ENCODE measurements around the gene SFXN5. TPM values are rescaled to one million over a fixed set of nuclear protein-coding genes. Genes with fewer than 3 reads are reported as not detected.

SFXN5 gene
- total RNA-seq, 6 experiments from 2014 or later: 33.1 to 73.4 (median 56.6) TPM

DNA sequence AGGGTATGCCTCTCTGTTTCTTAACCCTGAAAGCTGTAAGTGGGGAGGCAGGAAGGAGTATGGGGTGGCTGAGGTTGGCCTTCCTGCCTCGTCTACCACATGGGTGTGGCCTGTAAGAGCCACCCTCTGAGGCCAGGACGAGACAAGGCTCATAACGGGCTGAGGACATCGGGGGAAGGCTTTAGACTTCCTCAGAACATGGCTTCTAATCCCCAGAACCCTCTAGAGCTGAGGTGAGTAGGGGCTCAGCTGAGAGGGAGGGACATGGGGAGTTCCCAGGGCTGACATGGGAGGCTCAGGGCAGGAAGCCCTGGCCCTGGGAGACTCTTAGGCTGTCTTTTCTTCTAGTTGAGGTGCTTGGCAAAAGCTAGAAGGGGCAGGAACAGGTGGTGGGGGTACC, 117.5 kb downstream of the SFXN5 start:
- no peaks in the 10 kb centered on the region for H3K4me1 ChIP-seq
- WGBS (ENCODE audit: insufficient coverage, low coverage, low lambda C conversion rate, missing lambda C conversion rate): 76% methylated on average over 2 of the region's 4 CpGs
- peaks cover 0 to 12% (median 4%) of the 10 kb centered on the region in 4 donors for H3K36me3 ChIP-seq
- no peak overlapping the region for H3K27ac ChIP-seq
- intact Hi-C loops (cut with DNase I): no loop called here
- DNase-seq (no peak), ATAC-seq (no peak)
- TF ChIP-seq, protein P1, sequence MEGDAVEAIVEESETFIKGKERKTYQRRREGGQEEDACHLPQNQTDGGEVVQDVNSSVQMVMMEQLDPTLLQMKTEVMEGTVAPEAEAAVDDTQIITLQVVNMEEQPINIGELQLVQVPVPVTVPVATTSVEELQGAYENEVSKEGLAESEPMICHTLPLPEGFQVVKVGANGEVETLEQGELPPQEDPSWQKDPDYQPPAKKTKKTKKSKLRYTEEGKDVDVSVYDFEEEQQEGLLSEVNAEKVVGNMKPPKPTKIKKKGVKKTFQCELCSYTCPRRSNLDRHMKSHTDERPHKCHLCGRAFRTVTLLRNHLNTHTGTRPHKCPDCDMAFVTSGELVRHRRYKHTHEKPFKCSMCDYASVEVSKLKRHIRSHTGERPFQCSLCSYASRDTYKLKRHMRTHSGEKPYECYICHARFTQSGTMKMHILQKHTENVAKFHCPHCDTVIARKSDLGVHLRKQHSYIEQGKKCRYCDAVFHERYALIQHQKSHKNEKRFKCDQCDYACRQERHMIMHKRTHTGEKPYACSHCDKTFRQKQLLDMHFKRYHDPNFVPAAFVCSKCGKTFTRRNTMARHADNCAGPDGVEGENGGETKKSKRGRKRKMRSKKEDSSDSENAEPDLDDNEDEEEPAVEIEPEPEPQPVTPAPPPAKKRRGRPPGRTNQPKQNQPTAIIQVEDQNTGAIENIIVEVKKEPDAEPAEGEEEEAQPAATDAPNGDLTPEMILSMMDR (IDR thresholded peaks at IDR 0.05): no peak
- no peak for TF ChIP-seq POLR2A (IDR thresholded peaks at IDR 0.05)
- no peaks in the 10 kb centered on the region for H3K27me3 ChIP-seq
- H3K4me3 ChIP-seq: no peak overlapping the region
- H3K9me3 ChIP-seq: no peaks in the 10 kb centered on the region

DNA sequence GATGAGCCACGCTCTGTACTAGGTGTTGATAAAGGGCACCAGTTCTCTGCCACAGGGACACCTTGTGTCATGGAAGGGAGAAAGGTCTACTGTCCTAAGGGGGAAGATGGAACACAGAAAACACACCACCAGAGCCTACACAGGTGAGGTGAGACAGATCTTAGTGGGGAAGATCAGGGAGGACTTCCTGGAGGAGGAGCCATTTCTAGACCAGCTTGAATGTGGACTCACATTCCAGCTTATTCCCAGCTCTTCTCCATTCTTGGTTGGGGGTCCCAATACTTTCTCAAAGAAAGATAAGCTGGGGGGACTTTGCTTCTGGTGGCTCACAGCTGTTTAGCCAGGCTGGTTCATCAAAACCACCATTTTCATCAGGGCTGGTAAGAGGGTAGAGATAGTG, 118.0 kb downstream of the SFXN5 start:
- WGBS (ENCODE audit: insufficient coverage, low coverage, low lambda C conversion rate, missing lambda C conversion rate): 100% methylated on average over 1 of the region's 1 CpG
- TF ChIP-seq POLR2A (IDR thresholded peaks at IDR 0.05): no peak
- TF ChIP-seq, protein P1 (IDR thresholded peaks at IDR 0.05): no peak

DNA sequence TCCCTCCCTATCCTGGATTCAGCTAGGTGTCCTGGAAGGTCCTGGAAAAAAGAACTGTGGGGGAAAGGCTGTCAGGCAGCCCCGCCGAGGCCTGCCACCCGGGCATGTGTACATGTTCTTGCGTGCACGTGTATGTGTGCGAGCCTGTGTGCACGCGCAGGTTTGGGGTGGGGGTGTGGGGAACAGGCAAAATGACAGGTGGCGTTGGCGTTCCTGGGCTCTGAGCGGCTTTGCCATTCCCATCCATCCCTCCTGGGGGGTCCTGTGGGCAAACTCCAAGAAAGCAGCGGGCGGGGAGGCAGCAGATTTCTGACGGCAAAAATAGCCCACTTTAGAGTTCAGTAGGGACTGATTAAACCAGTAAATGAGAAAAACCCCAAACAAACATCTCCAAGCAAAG, 118.6 kb downstream of the SFXN5 start:
- Histone ChIP-seq H3K27me3 (no peaks in the 10 kb centered on the region), H3K36me3 (peaks cover 0 to 12% (median 4%) of the 10 kb centered on the region in 4 donors), H3K4me3 (no peak overlapping the region), H3K9me3 (no peaks in the 10 kb centered on the region), H3K4me1 (no peaks in the 10 kb centered on the region), H3K27ac (no peak overlapping the region)
- WGBS (ENCODE audit: insufficient coverage, low coverage, low lambda C conversion rate, missing lambda C conversion rate): 87% methylated on average over 10 of the region's 14 CpGs
- intact Hi-C loops (cut with DNase I): no loop called here
- ATAC-seq: no peak
- TF ChIP-seq POLR2A (IDR thresholded peaks at IDR 0.05): no peak
- TF ChIP-seq, protein P1 (IDR thresholded peaks at IDR 0.05): no peak
- DNase-seq: no peak

More for the DNA sequence above, 118.0 kb downstream of the SFXN5 start:
- DNase-seq (no peak), ATAC-seq (no peak)
- Histone ChIP-seq H3K27me3 (no peaks in the 10 kb centered on the region), H3K9me3 (no peaks in the 10 kb centered on the region), H3K4me3 (no peak overlapping the region), H3K36me3 (peaks cover 0 to 12% (median 4%) of the 10 kb centered on the region in 4 donors), H3K4me1 (no peaks in the 10 kb centered on the region), H3K27ac (no peak overlapping the region)
- intact Hi-C loops (cut with DNase I): no loop called here

DNA sequence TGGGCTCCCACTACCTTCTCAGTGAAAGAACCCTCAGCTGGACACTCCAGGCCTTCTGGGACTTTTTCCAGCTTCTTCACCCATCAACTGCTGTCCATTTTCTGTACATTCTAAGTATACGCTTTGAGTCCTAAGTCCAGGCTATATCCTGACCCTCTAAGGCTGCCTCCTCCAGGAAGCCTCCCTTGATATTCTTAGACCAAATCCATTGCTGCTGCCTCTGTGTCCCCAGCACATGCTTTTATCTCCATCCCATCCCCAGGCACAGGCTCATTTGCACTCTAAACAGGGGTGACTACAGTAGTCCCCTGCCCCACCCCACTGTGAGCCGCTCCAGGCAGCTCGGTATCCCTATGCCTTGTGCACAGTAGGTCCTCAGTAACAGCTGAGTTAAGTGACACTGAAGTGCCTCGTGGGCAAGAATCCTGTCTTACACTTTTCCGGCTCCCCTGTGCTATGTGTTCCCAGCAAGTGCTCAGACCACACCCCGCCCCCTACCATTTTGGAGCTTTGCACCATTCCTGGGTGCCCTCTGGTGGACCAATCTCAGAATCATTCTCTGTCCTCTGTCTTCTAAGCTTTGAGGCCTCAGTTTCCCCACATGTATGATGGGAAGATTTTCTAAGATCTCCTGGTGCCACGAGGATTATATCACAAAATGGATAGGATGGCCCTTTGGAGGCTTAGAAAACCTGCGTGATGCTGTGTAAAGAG, 119.2 kb downstream of the SFXN5 start:
- Histone ChIP-seq H3K4me1 (no peaks in the 10 kb centered on the region), H3K27ac (no peak overlapping the region), H3K36me3 (peaks cover 0 to 10% (median 4%) of the 10 kb centered on the region in 4 donors), H3K4me3 (no peak overlapping the region), H3K9me3 (no peaks in the 10 kb centered on the region), H3K27me3 (no peaks in the 10 kb centered on the region)
- no peak for DNase-seq
- 93% methylated on average over 3 of the region's 8 CpGs for WGBS (ENCODE audit: insufficient coverage, low coverage, low lambda C conversion rate, missing lambda C conversion rate)
- ATAC-seq: no peak
- intact Hi-C loops (cut with DNase I): no loop called here
- no peak for TF ChIP-seq POLR2A (IDR thresholded peaks at IDR 0.05)
- TF ChIP-seq, protein P1 (IDR thresholded peaks at IDR 0.05): no peak

Data from right lobe of liver (tissue), 6 donors.